Vagina (tissue), 2 donors: ENCODE data around the gene DPYSL3. TPM values are rescaled to one million over a fixed set of nuclear protein-coding genes. Genes with fewer than 3 reads are reported as not detected.

ENCODE experiments used
- DNase-seq, 2 donors: peaks; one replicate each; pipeline ENCODE4 v3.0.0-alpha.2; 2017; ENCODE audit errors: extremely low spot score in 2 of 2
- H3K27ac ChIP-seq: fragments of 200-600 bp; sonication (generic); one replicate; pipeline ENCODE4 v1.5.1; 2019
- H3K27me3 ChIP-seq: fragments of 200-600 bp; sonication (generic); one replicate; pipeline ENCODE4 v1.5.1; 2019
- H3K36me3 ChIP-seq, 2 donors: fragments of 200-600 bp; sonication (generic); one replicate each; pipeline ENCODE4 v1.5.1; 2017 to 2019
- H3K4me1 ChIP-seq: fragments of 200-600 bp; sonication (generic); one replicate; pipeline ENCODE4 v1.5.1; 2019
- H3K4me3 ChIP-seq, 2 donors: fragments of 200-600 bp; sonication (generic); 1 replicate in 1 of 2; 2 replicates in 1 of 2; pipeline ENCODE4 v1.5.1; 2016 to 2019
- H3K9me3 ChIP-seq: fragments of 200-600 bp; sonication (generic); one replicate; pipeline ENCODE4 v1.5.1; 2019
- CTCF ChIP-seq, 3 experiments: fragments of 450-650 bp in 2 of 3; fragments of 200-600 bp in 1 of 3; sonication (generic) in 1 of 3; IDR thresholded peaks; one replicate each; pipeline ENCODE4 v1.5.1; 2017 to 2019; ENCODE audit warnings: antibody characterized with exemption in 3 of 3, mild to moderate bottlenecking in 2 of 3, moderate library complexity in 2 of 3
- POLR2A ChIP-seq, 2 donors: fragments of 450-650 bp; IDR thresholded peaks; one replicate each; pipeline ENCODE4 v1.6.1; 2017; ENCODE audit warnings: antibody characterized with exemption in 2 of 2, mild to moderate bottlenecking in 2 of 2, moderate library complexity in 2 of 2
- POLR2AphosphoS5 ChIP-seq, 2 donors: sonication (generic); formaldehyde crosslinking; IDR thresholded peaks; one replicate each; pipeline ENCODE4 v1.9.0; 2017; ENCODE audit warnings: antibody characterized with exemption in 2 of 2, mild to moderate bottlenecking in 2 of 2, low read depth in 1 of 2; ENCODE audit not compliant: insufficient read depth in 1 of 2
- intact Hi-C: fragments of 100-400 bp; cut with DNase I; formaldehyde crosslinking; loops from one replicate; pipeline ENCODE4 v1.15.1; 2023
- total RNA-seq: library from RNA; depleted of rRNA; stranded (reverse); fragments of >200 nt; gene quantifications from one replicate; pipeline ENCODE4 v1.2.3, GENCODE V29; 2016

DPYSL3 gene
- total RNA-seq, 1 donor from 2014 or later: 68.5 TPM

GRCh38 chr5:147479444-147479843 is 30.4 kb downstream of the DPYSL3 start:
- intact Hi-C loops: no loop called here
- DNase-seq: no peak
- TF ChIP-seq CTCF (IDR thresholded peaks at IDR 0.05) (no peak), POLR2A (IDR thresholded peaks at IDR 0.05) (no peak), POLR2AphosphoS5 (IDR thresholded peaks at IDR 0.05; ENCODE audit: insufficient read depth in 1 of 2, low read depth in 1 of 2) (no peak)
- no peak overlapping the region for H3K4me3 ChIP-seq
- H3K27ac ChIP-seq: no peak overlapping the region
- H3K36me3 ChIP-seq: no peaks in the 10 kb centered on the region
- no peaks in the 10 kb centered on the region for H3K9me3 ChIP-seq
- peaks cover 33% of the 10 kb centered on the region for H3K4me1 ChIP-seq
- H3K27me3 ChIP-seq: no peaks in the 10 kb centered on the region

DNA sequence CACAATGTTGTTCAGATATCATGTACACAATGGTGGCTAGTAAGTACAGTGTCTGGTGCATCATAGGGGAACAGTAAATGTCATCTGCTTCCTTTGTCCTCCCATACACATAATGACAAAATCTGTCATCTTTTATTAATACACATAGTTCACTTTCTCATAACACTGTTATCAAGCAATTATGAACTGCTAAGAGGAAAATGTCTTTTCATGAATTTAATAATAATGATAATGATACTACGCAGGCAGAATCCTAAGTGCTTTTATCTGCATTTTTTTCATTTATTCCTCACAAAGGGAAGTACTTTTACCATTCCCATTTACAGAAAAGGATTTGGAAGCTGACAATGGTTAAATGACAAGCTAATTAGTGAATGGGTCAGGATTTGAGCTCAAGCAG is 35.7 kb downstream of the DPYSL3 start:
- intact Hi-C loops: no loop called here
- no peak for DNase-seq
- Histone ChIP-seq H3K36me3 (no peaks in the 10 kb centered on the region), H3K9me3 (no peaks in the 10 kb centered on the region), H3K27ac (no peak overlapping the region), H3K4me3 (no peak overlapping the region), H3K4me1 (peaks cover 10% of the 10 kb centered on the region), H3K27me3 (no peaks in the 10 kb centered on the region)
- no peak for TF ChIP-seq CTCF (IDR thresholded peaks at IDR 0.05)
- TF ChIP-seq POLR2A (IDR thresholded peaks at IDR 0.05): no peak
- no peak for TF ChIP-seq POLR2AphosphoS5 (IDR thresholded peaks at IDR 0.05; ENCODE audit: insufficient read depth in 1 of 2, low read depth in 1 of 2)

DNA sequence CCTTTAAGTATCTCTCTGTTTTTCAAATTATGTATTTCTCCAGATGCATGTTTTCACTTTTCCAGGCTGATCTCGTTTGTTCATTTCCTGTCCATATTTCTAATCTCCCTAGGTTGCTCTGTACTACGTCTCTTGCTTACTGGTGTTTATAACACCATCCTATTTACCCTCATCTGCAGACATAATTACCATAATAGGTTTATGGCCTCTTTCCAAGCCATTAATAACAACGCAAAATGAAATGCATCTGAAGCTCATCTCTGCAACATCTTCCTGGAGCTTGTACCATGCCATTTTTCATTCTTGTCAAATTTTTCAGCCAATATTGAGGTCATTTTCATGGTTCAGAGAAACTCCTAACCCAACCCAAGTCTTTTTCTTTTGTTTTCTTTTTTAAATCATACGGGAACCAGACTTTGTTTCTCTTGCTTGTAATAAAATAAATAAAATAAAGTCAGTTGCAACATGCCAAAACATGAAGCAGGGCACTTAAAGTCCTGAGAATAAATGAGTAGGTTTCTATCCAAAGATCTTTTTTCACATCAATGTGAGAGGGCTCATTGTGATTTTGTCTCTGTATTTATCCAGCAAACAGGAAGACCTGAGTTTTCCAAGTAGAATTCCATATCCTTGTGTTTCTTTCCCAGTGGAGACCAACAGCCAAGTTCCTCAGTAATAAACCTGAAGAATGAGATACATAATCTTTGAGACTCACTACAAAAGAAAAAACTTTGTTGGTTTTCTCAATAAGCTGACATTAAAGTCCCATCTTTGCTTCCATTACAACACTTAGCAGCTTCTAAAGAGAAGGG is 37.0 kb downstream of the DPYSL3 start:
- H3K36me3 ChIP-seq: no peaks in the 10 kb centered on the region
- intact Hi-C loops: no loop called here
- TF ChIP-seq POLR2A (IDR thresholded peaks at IDR 0.05): no peak
- TF ChIP-seq CTCF (IDR thresholded peaks at IDR 0.05): no peak
- no peak for TF ChIP-seq POLR2AphosphoS5 (IDR thresholded peaks at IDR 0.05; ENCODE audit: insufficient read depth in 1 of 2, low read depth in 1 of 2)
- no peak overlapping the region for H3K4me3 ChIP-seq
- no peaks in the 10 kb centered on the region for H3K9me3 ChIP-seq
- H3K27ac ChIP-seq: no peak overlapping the region
- no peak for DNase-seq
- peaks cover 10% of the 10 kb centered on the region for H3K4me1 ChIP-seq
- no peaks in the 10 kb centered on the region for H3K27me3 ChIP-seq

- DNase-seq: no peak
- H3K4me3 ChIP-seq: no peak overlapping the region
- no peaks in the 10 kb centered on the region for H3K9me3 ChIP-seq
- H3K36me3 ChIP-seq: no peaks in the 10 kb centered on the region
- intact Hi-C loops: no loop called here
- H3K27ac ChIP-seq: no peak overlapping the region
- TF ChIP-seq POLR2AphosphoS5 (IDR thresholded peaks at IDR 0.05; ENCODE audit: insufficient read depth in 1 of 2, low read depth in 1 of 2) (no peak), CTCF (IDR thresholded peaks at IDR 0.05) (no peak), POLR2A (IDR thresholded peaks at IDR 0.05) (no peak)
- H3K4me1 ChIP-seq: peaks cover 7% of the 10 kb centered on the region
- no peaks in the 10 kb centered on the region for H3K27me3 ChIP-seq
These were observed 41.8 kb downstream of the DPYSL3 start for GRCh38 chr5:147467973-147468508.

DNA sequence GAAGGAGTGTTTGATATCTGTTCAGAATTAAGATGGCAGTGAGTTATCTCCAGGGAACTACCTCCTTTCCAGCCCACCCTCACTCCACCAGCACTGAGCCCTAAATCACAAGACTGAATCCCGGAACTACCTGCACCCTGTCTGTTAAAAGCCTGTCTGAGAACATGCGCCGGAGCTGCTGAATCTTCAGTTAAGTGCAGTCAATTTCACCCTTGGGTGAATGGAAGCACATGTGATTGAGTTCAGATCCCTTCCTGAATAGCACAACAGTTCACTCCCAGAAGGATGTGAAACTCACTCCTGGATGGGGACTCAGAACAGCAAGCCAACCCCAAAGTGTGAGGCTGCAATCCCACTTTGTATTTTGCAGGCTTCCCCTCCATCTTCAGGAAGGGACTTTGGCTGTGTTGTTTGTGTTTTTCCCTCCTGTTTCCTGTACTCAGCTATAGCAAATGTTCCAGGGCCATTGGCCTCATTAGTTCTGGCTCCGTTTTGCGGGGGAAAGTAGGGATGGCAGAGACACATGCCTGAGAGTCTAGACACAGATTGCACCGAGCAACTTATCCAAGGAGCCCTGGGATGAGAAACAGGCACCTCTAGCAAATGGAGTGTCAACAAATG is 43.4 kb downstream of the DPYSL3 start:
- DNase-seq: no peak
- H3K27me3 ChIP-seq: no peaks in the 10 kb centered on the region
- no peak overlapping the region for H3K27ac ChIP-seq
- no peaks in the 10 kb centered on the region for H3K4me1 ChIP-seq
- intact Hi-C loops: no loop called here
- no peaks in the 10 kb centered on the region for H3K9me3 ChIP-seq
- H3K36me3 ChIP-seq: no peaks in the 10 kb centered on the region
- no peak overlapping the region for H3K4me3 ChIP-seq
- TF ChIP-seq POLR2AphosphoS5 (IDR thresholded peaks at IDR 0.05; ENCODE audit: insufficient read depth in 1 of 2, low read depth in 1 of 2) (no peak), POLR2A (IDR thresholded peaks at IDR 0.05) (no peak), CTCF (IDR thresholded peaks at IDR 0.05) (no peak)
